ENCODE measurements around the gene GCGR. TPM values are rescaled to one million over a fixed set of nuclear protein-coding genes. Genes with fewer than 3 reads are reported as not detected.

Gene GCGR
- total and polyA plus RNA-seq, 2 of the 13 experiments (the other 11 are each of a cell fraction or from before 2014, with no cell fraction given), result 0.04 to 0.13 TPM

DNA sequence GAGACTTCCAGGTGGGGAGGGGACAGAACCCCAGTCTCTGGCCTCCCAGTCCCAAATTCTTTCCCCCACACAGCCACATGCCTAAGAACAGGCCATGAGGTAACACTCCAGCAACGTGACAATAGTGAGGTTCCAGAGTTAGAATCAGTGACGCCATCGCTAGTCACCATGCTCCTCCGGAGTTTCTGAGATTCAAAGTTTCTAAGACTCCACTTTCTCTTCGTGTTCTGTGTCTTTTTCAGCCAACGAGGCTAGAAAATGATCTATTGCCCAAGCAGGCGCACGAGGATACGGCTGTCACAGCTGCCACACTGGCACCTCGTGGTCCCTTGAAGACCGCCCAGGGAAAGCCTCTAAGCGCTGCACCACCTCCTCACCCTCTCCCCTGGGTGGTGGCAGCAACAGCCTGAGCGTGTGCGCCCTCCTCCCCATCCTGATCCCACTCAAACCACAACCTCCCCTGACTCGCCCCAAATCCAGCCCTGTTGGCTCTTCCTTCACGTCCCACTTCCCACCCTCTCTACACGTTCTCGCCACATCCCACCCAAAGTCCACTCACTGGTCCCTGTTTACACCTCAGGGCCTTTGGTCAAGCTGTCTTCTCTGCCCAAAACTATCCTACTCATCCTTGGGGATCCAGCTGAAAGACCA, 28.1 kb downstream of the GCGR start (continued):
- TF ChIP-seq, protein P1, sequence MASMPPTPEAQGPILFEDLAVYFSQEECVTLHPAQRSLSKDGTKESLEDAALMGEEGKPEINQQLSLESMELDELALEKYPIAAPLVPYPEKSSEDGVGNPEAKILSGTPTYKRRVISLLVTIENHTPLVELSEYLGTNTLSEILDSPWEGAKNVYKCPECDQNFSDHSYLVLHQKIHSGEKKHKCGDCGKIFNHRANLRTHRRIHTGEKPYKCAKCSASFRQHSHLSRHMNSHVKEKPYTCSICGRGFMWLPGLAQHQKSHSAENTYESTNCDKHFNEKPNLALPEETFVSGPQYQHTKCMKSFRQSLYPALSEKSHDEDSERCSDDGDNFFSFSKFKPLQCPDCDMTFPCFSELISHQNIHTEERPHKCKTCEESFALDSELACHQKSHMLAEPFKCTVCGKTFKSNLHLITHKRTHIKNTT (CRISPR knock-in tag; IDR thresholded peaks at IDR 0.05), result no peak
- TF ChIP-seq SNRNP70 (IDR thresholded peaks at IDR 0.05; ENCODE audit: low read depth, low read length) (no peak), ZNF431 (CRISPR knock-in tag; IDR thresholded peaks at IDR 0.05; ENCODE audit: borderline replicate concordance, low read depth) (no peak), PHF21A (CRISPR knock-in tag; IDR thresholded peaks at IDR 0.05) (no peak), REL (CRISPR knock-in tag; conservative IDR thresholded peaks at IDR 0.05) (no peak), MAF1 (CRISPR knock-in tag; IDR thresholded peaks at IDR 0.05; ENCODE audit: borderline replicate concordance) (no peak), KMT2B (CRISPR knock-in tag; IDR thresholded peaks at IDR 0.05) (no peak), ZNF547 (CRISPR knock-in tag; IDR thresholded peaks at IDR 0.05) (no peak; the same call in 1 of the 2 replicates), ZNF567 (CRISPR knock-in tag; IDR thresholded peaks at IDR 0.05; ENCODE audit: borderline replicate concordance) (no peak), MED13 (CRISPR knock-in tag; IDR thresholded peaks at IDR 0.05) (no peak), FOXJ3 (CRISPR knock-in tag; IDR thresholded peaks at IDR 0.05; ENCODE audit: borderline replicate concordance) (no peak), ZBTB38 (CRISPR knock-in tag; IDR thresholded peaks at IDR 0.05) (no peak; the same call in 1 of the 2 replicates), ZFP36 (IDR thresholded peaks at IDR 0.05; ENCODE audit: borderline replicate concordance, low read depth, low read length, partially characterized antibody) (no peak), ZNF234 (CRISPR knock-in tag; conservative IDR thresholded peaks at IDR 0.05) (no peak), KLF15 (CRISPR knock-in tag; IDR thresholded peaks at IDR 0.05; ENCODE audit: borderline replicate concordance) (no peak), BHLHE40 (IDR thresholded peaks at IDR 0.05; ENCODE audit: low read length) (0 out of 2 replicates have a peak, but pooled peaks have one; percentile 2), ZNF777 (CRISPR knock-in tag; IDR thresholded peaks at IDR 0.05) (no peak), IKZF4 (CRISPR knock-in tag; IDR thresholded peaks at IDR 0.05; ENCODE audit: borderline replicate concordance, low read depth, not compliant biosample characterization) (no peak), SIX1 (CRISPR knock-in tag; IDR thresholded peaks at IDR 0.05; ENCODE audit: borderline replicate concordance) (no peak), CENPX (CRISPR knock-in tag; IDR thresholded peaks at IDR 0.05) (no peak)
- TF ChIP-seq, protein P2, sequence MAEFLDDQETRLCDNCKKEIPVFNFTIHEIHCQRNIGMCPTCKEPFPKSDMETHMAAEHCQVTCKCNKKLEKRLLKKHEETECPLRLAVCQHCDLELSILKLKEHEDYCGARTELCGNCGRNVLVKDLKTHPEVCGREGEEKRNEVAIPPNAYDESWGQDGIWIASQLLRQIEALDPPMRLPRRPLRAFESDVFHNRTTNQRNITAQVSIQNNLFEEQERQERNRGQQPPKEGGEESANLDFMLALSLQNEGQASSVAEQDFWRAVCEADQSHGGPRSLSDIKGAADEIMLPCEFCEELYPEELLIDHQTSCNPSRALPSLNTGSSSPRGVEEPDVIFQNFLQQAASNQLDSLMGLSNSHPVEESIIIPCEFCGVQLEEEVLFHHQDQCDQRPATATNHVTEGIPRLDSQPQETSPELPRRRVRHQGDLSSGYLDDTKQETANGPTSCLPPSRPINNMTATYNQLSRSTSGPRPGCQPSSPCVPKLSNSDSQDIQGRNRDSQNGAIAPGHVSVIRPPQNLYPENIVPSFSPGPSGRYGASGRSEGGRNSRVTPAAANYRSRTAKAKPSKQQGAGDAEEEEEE (CRISPR knock-in tag; IDR thresholded peaks at IDR 0.05; ENCODE audit: borderline replicate concordance), result no peak
- TF ChIP-seq, protein P3, sequence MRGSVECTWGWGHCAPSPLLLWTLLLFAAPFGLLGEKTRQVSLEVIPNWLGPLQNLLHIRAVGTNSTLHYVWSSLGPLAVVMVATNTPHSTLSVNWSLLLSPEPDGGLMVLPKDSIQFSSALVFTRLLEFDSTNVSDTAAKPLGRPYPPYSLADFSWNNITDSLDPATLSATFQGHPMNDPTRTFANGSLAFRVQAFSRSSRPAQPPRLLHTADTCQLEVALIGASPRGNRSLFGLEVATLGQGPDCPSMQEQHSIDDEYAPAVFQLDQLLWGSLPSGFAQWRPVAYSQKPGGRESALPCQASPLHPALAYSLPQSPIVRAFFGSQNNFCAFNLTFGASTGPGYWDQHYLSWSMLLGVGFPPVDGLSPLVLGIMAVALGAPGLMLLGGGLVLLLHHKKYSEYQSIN (CRISPR knock-in tag; IDR thresholded peaks at IDR 0.05; ENCODE audit: borderline replicate concordance), result no peak
- TF ChIP-seq, protein P4, sequence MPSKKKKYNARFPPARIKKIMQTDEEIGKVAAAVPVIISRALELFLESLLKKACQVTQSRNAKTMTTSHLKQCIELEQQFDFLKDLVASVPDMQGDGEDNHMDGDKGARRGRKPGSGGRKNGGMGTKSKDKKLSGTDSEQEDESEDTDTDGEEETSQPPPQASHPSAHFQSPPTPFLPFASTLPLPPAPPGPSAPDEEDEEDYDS (CRISPR knock-in tag; IDR thresholded peaks at IDR 0.05), result no peak
- TF ChIP-seq, protein P5, sequence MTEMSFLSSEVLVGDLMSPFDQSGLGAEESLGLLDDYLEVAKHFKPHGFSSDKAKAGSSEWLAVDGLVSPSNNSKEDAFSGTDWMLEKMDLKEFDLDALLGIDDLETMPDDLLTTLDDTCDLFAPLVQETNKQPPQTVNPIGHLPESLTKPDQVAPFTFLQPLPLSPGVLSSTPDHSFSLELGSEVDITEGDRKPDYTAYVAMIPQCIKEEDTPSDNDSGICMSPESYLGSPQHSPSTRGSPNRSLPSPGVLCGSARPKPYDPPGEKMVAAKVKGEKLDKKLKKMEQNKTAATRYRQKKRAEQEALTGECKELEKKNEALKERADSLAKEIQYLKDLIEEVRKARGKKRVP (CRISPR knock-in tag; IDR thresholded peaks at IDR 0.05), result no peak

Data from HepG2 (cell line).